HG03108 (cell line): ENCODE results near the gene SRGAP2C.
"Not testable (repeated sequence)": the region's sequence is repeated elsewhere in the genome, so short reads cannot be mapped to it uniquely, and the experiment has no call there.

Experiments
- ATAC-seq: cut with Tn5 transposase; IDR thresholded peaks from one replicate; pipeline ENCODE4 v1.9.1; 2021; ENCODE audit warnings: moderate library complexity; ENCODE audit not compliant: unreplicated experiment

The SRGAP2C gene

GRCh38 chr1:121368910-121369309 is 184.1 kb downstream of the SRGAP2C start:
- ATAC-seq = not testable (repeated sequence)

DNA sequence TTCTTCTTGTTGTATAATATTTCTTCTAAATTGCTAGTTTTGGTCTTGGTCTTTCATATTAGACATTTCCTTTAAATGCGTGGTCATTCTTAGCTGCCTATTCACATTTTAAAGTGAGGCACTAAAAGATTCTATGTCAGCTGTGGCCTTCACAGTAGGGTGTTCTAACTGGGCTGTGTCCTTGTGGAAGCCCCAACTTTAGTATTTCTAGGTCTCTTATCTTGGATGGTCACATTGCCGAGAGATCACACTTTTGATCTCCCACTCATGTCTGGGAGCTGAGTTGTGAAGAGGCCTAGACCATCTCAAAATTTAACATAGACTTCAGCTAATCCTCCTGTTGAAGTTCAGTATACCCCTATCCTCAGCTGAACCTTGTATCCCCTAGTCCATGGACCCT is 185.2 kb downstream of the SRGAP2C start:
- ATAC-seq = not testable (repeated sequence)

DNA sequence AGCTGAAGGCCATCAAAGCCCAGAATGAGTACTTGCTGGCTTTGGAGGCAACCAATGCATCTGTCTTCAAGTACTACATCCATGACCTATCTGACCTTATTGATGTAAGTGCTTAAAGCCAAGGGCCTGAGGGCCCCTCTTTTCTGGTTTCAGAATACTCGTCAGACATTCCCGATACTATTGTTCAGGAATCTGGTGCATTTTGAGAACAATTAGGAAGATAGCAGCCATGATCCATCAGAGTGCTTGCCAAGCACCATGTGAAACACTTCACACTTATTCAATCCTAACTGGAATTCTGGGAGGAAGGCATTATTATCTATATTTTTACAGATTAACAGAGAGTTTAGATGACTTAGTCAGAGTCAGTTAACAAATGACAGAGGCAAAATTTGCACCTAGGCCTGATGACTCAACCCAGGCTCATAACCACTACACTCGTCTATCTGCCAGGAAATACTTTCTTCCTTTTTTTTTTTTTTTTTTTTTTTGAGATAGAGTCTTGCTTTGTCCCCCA is 190.1 kb downstream of the SRGAP2C start:
- ATAC-seq = not testable (repeated sequence)

DNA sequence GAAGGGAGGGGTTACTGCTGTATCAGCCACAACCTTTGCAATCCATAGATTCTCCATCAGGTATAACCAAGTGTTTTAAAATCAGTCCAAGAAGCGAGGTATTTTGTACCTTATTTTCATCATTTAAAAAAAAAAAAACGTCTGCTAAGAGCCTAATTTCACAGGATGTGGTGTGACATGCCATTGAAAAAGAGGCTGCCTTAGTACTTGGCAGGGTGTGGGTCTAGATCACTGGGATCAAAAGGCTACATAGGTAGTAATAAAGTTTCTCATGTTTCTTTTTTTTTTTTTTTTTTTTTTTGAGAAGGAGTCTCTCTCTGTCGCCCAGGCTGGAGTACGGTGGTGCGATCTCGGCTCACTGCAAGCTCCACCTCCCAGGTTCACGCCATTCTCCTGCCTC is 192.2 kb downstream of the SRGAP2C start:
- not testable (repeated sequence) for ATAC-seq

DNA sequence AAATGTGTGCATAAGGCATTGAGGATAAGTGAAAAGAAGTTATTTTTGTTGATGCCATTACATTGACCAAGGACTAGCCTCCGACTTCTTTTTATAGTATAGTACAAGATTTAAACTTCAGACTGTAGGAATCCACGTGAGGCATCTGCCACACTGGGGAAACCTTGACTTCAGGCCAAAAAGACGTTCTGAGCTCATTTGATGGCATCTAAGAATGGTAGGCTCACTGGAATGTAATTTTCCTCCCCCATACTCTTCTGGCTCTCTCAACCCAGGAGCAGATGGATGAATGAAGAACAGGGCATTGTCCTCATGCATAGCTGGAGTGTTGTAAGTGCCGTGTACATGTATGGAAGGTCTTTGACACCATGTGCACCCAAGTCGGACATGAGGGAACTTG is 194.0 kb downstream of the SRGAP2C start:
- not testable (repeated sequence) for ATAC-seq

- not testable (repeated sequence) for ATAC-seq
Measured at GRCh38 chr1:121384754-121385153, 200.0 kb downstream of the SRGAP2C start.

DNA sequence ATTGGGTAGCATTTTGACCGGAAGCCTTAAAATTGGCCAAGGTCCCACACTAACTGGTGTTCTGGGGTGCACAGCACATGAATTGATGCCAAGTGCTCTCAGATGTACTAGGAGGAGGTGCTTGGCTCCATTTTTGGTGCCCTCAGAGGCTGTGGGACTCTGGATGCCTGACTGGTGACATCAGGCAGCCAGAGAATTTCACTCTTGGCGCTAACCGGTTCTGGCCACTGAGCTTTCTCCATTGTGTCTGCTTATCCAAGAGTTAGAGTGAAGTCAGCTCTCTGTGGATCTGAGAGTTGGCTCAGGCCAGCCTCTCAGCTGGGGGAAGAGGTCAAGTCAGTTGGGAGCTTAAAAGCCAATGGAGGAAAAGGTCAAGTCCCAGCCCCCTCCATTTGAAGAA is 200.4 kb downstream of the SRGAP2C start:
- not testable (repeated sequence) for ATAC-seq

DNA sequence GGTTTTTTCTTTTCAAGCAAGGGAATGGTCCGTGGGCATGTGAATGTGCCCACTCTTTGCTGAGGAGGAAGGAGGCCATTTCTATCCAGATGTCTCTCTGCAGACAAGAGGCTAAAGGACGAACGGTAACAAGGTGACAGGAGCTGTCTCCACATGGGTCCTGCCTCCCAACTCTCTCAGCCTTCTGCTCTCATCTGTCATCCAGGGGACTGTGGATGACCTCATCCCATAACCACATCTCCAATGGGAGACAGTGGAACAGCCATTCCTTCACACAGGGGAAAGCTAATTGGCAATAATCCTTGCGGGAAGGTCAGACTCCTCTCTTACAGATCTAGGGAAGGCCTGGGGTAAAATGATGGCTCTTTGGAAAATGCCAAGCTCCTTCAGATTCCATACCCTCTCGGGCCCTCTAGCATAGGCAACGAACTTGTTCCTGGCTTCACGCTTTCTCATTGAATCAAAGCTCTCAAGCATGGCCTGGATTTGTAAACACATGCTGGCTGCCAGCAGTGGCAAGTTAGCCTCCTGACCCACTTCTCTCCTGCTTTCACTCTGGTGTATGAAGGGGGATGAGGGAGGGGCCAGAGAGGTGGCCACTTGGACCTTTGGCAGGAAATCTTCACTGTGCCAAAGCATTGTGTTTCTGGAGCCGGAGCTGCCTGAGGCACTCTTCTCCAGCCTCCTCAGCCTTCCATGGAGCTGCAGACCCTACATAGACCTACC is 201.0 kb downstream of the SRGAP2C start:
- ATAC-seq = not testable (repeated sequence)

DNA sequence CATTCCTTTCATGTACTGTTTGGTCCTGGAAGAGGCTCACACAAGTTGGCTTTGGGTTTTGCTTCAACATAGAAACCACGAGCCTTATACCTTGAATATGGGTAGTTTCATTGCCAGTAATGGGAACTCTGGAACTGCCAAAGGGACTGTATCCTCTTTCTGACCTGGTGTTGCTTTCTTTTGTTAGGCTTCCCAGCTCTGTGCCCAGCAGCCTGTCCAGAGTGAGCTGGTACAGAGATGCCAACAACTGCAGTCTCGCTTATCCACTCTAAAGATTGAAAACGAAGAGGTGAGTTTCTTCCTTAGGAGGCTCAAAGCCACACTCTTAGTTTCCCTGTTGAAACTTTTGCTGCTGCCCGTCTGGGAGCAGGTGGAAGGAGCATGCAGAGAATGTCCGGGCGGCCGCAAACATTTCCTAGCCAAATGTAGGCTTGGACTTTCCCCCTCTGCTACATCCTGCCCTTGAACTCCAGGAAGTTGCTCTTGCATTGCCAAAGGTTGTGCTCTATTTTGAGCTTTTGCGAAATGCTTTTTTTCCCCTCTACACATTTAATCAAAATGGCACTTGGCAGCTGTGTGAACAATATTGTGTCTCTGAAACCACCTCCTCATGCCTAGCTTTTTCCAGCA is 201.7 kb downstream of the SRGAP2C start:
- ATAC-seq = not testable (repeated sequence)

DNA sequence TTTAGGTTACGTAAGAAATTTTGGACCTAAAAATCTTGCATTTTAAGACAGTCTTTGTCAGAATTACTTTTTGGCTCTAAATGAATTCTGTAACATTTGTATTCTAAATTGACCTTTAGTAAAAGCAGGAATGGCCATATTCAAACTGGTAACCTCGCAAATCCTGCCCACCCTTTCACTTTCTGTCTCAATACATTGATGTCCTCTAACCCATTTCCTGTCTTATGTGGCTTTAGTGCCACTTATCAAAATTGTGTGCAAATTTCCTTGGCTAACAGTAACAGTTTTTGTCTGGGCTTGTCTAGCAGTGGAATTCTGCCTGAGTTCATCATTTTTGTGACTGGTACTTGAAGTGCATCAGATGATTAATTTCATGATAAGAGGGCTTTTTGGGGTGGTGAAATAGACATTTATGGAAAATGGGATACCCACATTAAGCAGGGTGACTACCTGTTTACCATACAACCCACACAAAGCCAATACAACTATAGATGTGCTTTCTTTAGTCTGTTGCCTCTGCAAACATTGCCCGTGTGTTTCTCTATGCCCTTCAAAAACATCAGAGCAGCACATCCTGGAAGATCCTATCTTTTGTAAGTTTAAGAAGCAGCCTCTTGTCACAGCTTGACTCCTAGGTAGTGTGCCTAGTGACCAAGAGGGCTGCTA is 205.3 kb downstream of the SRGAP2C start:
- not testable (repeated sequence) for ATAC-seq

GRCh38 chr1:121392130-121392529 is 207.4 kb downstream of the SRGAP2C start:
- ATAC-seq = not testable (repeated sequence)

- not testable (repeated sequence) for ATAC-seq
Measured at GRCh38 chr1:121395718-121396201, 211.0 kb downstream of the SRGAP2C start.

DNA sequence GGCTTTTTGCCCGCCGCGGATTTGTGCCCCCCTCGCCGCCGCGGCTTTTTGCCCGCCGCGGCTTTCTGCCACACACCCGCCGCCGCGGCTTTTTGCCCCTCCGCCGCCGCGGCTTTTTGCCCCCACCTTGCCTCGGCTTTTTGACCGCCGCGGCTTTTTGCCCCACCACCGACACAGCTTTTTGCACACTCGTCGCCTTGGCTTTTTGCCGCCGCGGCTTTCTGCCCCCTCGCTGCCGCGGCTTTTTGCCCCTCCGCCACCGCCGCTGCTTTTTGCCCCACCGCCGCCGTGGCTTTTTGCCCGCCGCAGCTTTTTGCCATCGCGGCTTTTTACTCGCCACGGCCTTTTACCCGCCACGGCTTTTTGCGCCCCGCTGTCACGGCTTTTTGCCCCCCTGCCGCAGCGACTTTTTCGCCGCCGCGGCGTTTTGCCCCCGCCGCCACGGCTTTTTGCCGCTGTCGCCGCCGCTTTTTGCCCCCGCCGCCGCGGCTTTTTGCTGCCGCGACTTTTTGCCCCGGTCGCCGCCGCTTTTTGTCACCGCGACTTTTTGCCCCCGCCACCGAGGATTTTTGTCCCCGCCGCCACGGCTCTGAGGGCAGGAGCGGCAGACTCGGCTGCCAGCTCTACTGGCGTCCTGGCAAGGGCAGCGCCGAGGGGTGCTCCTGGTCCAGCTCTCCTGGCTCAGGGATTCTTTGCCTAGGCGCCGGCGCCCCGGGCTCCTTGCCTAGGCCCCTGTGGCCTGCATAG is 211.7 kb downstream of the SRGAP2C start:
- not testable (repeated sequence) for ATAC-seq

- ATAC-seq = not testable (repeated sequence)
Measured at GRCh38 chr1:121397101-121397500, 212.3 kb downstream of the SRGAP2C start.

DNA sequence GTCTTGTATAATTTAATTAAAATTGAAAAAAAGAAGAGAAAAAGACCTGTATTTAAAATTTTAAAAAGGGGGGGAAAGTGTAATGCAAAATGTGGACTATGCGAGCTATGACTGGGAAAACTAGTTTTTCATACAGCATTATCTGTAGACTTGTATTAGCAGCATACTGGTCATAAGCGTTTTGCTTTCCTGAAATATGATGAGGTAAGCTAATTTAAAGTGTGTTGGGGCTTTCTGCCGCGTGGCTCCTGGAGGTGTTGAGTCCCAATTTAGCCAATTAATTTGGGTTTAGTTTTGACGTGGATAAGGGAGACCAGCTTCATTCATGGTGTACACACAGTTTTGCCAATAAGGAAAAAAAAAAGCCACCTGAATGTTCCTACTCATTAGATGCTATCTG is 214.4 kb downstream of the SRGAP2C start:
- ATAC-seq = not testable (repeated sequence)

DNA sequence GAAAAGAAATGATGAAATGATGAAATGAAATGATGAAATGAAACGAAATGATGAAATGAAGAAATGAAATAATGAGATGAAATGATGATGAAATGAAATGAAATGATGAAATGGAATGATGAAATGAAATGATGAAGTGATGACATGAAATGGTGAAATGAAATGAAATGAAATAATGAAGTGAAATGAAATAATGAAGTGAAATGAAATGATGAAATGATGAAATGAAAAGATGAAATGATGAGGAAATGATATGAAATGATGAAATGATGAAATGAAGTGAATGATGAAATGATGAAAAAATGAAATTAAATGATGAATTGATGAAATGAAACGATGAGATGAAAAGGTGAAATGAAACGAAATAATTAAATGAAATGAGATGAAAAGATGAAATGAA is 215.3 kb downstream of the SRGAP2C start:
- ATAC-seq = not testable (repeated sequence)

- not testable (repeated sequence) for ATAC-seq
Measured at GRCh38 chr1:121400541-121401310, 216.0 kb downstream of the SRGAP2C start.

DNA sequence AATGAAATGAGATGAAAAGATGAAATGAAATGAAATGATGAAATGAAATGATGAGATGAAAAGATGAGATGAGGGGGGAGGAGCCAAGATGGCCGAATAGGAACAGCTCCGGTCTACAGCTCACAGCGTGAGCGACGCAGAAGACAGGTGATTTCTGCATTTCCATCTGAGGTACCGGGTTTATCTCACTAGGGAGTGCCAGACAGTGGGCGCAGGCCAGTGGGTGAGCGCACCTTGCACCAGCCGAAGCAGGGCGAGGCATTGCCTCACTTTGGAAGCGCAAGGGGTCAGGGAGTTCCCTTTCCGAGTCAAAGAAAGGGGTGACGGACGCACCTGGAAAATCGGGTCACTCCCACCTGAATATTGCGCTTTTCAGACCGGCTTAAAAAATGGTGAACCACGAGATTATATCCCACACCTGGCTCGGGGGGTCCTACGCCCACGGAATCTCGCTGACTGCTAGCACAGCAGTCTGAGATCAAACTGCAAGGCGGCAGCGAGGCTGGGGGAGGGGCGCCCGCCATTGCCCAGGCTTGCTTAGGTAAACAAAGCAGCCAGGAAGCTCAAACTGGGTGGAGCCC is 216.7 kb downstream of the SRGAP2C start:
- not testable (repeated sequence) for ATAC-seq

DNA sequence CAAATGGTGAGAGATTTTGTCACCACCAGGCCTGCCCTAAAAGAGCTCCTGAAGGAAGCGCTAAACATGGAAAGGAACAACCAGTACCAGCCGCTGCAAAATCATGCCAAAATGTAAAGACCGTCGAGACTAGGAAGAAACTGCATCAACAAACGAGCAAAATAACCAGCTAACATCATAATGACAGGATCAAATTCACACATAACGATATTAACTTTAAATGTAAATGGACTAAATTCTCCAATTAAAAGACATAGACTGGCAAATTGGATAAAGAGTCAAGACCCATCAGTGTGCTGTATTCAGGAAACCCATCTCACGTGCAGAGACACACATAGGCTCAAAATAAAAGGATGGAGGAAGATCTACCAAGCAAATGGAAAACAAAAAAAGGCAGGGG is 218.5 kb downstream of the SRGAP2C start:
- not testable (repeated sequence) for ATAC-seq

- ATAC-seq = no peak
Measured at GRCh38 chr1:121408354-121408753, 223.6 kb downstream of the SRGAP2C start.
